Omental fat pad (tissue), 4 donors: ENCODE results near the gene BDH1. TPM values are rescaled to one million over a fixed set of nuclear protein-coding genes. Genes with fewer than 3 reads are reported as not detected.
"Not testable (repeated sequence)": the region's sequence is repeated elsewhere in the genome, so short reads cannot be mapped to it uniquely, and the experiment has no call there.

ENCODE experiments used
- ATAC-seq: fragments of 150-250 bp; one replicate; pipeline ENCODE4 v1.9.1; 2016; ENCODE audit warnings: mild to moderate bottlenecking, moderate library complexity; ENCODE audit not compliant: low FRiP score
- DNase-seq: peaks from one replicate; pipeline ENCODE4 v3.0.0-alpha.2; 2019; ENCODE audit warnings: low spot score
- total RNA-seq, 4 donors: library from RNA; depleted of rRNA; stranded (reverse); fragments of >200 nt; gene quantifications; one replicate each; pipeline ENCODE4 v1.1.0, GENCODE V29; 2016
- TF ChIP-seq, protein P1 (sequence below), 3 donors: fragments of 450-650 bp; IDR thresholded peaks; one replicate each; pipeline ENCODE4 v1.5.1; 2016 to 2017; ENCODE audit warnings: antibody characterized with exemption in 3 of 3, mild to moderate bottlenecking in 3 of 3, moderate library complexity in 2 of 3

The BDH1 gene
- total RNA-seq, 4 donors from 2014 or later: 11.9 to 24.9 (median 16.1) TPM

GRCh38 chr3:197577366-197578074 lies 21.8 kb upstream of the BDH1 start:
- DNase-seq (no peak), ATAC-seq (no peak)
- TF ChIP-seq, protein P1, sequence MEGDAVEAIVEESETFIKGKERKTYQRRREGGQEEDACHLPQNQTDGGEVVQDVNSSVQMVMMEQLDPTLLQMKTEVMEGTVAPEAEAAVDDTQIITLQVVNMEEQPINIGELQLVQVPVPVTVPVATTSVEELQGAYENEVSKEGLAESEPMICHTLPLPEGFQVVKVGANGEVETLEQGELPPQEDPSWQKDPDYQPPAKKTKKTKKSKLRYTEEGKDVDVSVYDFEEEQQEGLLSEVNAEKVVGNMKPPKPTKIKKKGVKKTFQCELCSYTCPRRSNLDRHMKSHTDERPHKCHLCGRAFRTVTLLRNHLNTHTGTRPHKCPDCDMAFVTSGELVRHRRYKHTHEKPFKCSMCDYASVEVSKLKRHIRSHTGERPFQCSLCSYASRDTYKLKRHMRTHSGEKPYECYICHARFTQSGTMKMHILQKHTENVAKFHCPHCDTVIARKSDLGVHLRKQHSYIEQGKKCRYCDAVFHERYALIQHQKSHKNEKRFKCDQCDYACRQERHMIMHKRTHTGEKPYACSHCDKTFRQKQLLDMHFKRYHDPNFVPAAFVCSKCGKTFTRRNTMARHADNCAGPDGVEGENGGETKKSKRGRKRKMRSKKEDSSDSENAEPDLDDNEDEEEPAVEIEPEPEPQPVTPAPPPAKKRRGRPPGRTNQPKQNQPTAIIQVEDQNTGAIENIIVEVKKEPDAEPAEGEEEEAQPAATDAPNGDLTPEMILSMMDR (IDR thresholded peaks at IDR 0.05): no peak

DNA sequence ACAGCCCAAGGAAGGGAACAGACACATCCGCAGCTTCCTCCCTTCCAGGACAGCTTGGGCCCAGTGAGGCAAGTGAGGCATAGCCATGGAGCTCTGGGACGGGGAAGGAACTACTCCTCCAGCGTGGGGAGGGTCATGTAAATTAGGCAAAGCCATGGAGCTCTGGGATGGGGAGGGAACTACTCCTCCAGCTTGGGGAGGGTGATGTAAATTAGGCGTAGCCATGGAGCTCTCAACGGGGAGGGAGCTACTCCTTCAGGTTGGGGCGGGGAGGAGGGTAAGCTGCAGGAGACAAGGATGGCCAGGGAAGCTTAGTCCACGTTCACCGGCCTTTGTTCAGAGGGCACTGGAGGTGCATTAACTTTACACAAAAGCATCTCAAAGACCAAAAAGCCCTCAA lies 21.1 kb upstream of the BDH1 start:
- no peak for DNase-seq
- ATAC-seq: no peak
- TF ChIP-seq, protein P1 (IDR thresholded peaks at IDR 0.05): no peak

GRCh38 chr3:197575362-197575761 lies 19.6 kb upstream of the BDH1 start:
- TF ChIP-seq, protein P1 (IDR thresholded peaks at IDR 0.05): no peak
- no peak for ATAC-seq

DNA sequence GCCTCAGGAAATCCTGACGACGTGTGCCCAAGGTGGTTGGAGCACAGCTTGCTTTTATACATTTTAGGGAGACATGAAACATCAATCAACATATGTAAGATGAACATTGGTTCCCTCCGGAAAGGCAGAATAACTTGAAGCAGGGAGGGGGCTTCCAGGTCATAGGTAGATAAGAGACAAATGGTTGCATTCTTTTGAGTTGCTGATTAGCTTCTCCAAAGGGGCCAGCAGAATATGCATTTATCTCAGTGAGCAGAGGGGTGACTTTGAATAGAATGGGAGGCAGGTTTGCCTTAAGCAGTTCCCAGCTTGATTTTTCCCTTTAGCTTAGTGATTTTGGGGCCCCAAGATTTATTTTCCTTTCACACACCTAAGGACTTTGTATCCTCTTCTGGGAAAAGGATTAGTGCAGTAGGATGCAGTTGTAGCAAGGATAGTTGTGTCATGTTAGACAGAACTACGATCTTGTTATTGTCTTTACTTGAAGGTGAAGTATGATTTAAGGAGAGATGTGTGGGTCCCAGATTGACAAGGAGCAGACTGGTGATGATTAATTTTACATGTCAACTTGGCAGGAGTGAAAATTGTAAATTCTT lies 18.7 kb upstream of the BDH1 start:
- DNase-seq, ATAC-seq: not testable (repeated sequence)

More at GRCh38 chr3:197575362-197575761, 19.6 kb upstream of the BDH1 start:
- DNase-seq: no peak

DNA sequence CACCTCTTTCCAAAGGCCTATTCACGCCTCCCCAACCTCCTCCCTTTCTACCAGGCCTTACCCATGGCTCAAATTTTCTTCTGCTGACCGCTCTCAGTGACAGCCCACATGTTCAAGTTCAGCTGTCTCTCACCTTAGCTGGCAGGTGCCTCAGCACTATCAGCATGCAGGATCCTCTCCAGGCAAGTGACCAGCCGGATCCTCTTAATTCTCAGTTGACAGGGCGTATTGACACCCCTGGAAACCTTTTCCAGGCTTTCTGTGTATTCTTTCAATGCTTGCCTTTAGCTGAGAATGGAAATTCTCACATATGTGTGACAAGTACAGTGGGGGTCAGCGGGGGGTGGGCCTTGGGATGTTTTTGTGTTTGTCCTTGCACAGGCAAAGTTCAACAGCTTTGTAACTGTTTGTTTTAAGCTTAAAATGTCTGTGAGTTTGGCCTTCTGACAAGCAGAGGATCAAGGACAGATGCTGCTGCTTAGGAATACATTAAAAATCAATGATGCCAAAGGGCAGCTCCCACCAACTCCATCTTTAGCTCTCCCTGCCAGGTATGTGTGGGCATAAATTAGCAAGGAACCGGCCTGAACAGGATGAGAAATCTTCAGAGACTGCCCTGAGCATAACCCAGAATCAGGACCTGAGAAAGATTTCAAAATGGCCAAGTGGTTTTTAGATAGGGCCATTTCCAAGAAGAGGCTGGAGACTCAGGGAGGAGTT lies 17.4 kb upstream of the BDH1 start:
- ATAC-seq (no peak), DNase-seq (no peak)
- TF ChIP-seq, protein P1 (IDR thresholded peaks at IDR 0.05): no peak

GRCh38 chr3:197571880-197572172 lies 16.1 kb upstream of the BDH1 start:
- not testable (repeated sequence) for DNase-seq, ATAC-seq

GRCh38 chr3:197571074-197571879 lies 15.5 kb upstream of the BDH1 start:
- not testable (repeated sequence) for DNase-seq, ATAC-seq

DNA sequence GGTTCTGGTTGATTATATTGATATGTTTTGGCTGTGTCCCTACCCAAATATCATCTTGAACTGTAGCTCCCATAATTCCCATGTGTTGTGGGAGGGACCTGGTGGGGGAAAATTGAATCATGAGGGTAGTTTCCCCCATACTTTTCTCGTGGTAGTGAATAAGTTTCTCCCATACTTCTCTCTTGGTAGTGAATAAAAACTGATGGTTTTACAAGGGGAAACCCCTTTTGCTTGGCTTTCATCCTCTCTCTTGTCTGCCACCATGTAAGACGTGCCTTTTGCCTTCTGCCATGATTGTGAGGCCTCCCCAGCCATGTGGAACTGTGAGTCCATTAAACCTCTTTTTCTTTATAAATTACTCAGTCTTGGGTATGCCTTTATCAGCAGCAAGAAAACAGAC lies 13.7 kb upstream of the BDH1 start:
- DNase-seq, ATAC-seq: not testable (repeated sequence)
